RPMI8226 (cell line): ENCODE data around the gene DCDC2.
"Not testable (repeated sequence)": the region's sequence is repeated elsewhere in the genome, so short reads cannot be mapped to it uniquely, and the experiment has no call there.

ENCODE experiments used
- DNase-seq: peaks from one replicate; pipeline ENCODE4 v3.0.0-alpha.2; 2015

Gene DCDC2

GRCh38 chr6:24323632-24324337, 34.1 kb downstream of the DCDC2 start:
- no peak for DNase-seq

GRCh38 chr6:24322924-24323323, 34.9 kb downstream of the DCDC2 start:
- DNase-seq = no peak

- not testable (repeated sequence) for DNase-seq
Observed at GRCh38 chr6:24322446-24322845, 35.4 kb downstream of the DCDC2 start.

- DNase-seq = no peak
Observed at GRCh38 chr6:24321538-24322162, 36.2 kb downstream of the DCDC2 start.

GRCh38 chr6:24313251-24314141, 44.4 kb downstream of the DCDC2 start:
- DNase-seq = no peak

GRCh38 chr6:24311775-24312174, 46.1 kb downstream of the DCDC2 start:
- DNase-seq = not testable (repeated sequence)

GRCh38 chr6:24307881-24308280, 50.0 kb downstream of the DCDC2 start:
- DNase-seq = no peak

GRCh38 chr6:24306936-24307335, 50.9 kb downstream of the DCDC2 start:
- no peak for DNase-seq

GRCh38 chr6:24306038-24306437, 51.8 kb downstream of the DCDC2 start:
- no peak for DNase-seq

GRCh38 chr6:24296944-24297343, 60.9 kb downstream of the DCDC2 start:
- no peak for DNase-seq

GRCh38 chr6:24293852-24294251, 64.0 kb downstream of the DCDC2 start:
- not testable (repeated sequence) for DNase-seq

GRCh38 chr6:24287239-24287638, 70.6 kb downstream of the DCDC2 start:
- no peak for DNase-seq

- no peak for DNase-seq
Observed at GRCh38 chr6:24284006-24284405, 73.9 kb downstream of the DCDC2 start.

GRCh38 chr6:24283043-24283985, 74.5 kb downstream of the DCDC2 start:
- DNase-seq = peak; percentile 94

- peak; percentile 25 for DNase-seq
Observed at GRCh38 chr6:24274441-24275083, 83.3 kb downstream of the DCDC2 start.

- DNase-seq = no peak
Observed at GRCh38 chr6:24273096-24273870, 84.6 kb downstream of the DCDC2 start.

GRCh38 chr6:24272553-24272952, 85.3 kb downstream of the DCDC2 start:
- DNase-seq = no peak

GRCh38 chr6:24272148-24272547, 85.7 kb downstream of the DCDC2 start:
- DNase-seq = no peak

GRCh38 chr6:24270011-24270410, 87.8 kb downstream of the DCDC2 start:
- DNase-seq = no peak

- not testable (repeated sequence) for DNase-seq
Observed at GRCh38 chr6:24258214-24258613, 99.6 kb downstream of the DCDC2 start.

GRCh38 chr6:24257282-24257681, 100.6 kb downstream of the DCDC2 start:
- DNase-seq = no peak
